LNCAP (cell line): ENCODE measurements around the gene FAM53A.

Experiments
- CTCF ChIP-seq: fragments of 450-650 bp; IDR thresholded peaks from 2 replicates; pipeline ENCODE4 v1.5.1; 2017; ENCODE audit warnings: mild to moderate bottlenecking

The FAM53A gene

GRCh38 chr4:1713003-1713851 lies 29.1 kb upstream of the FAM53A start:
- no peak for TF ChIP-seq CTCF

DNA sequence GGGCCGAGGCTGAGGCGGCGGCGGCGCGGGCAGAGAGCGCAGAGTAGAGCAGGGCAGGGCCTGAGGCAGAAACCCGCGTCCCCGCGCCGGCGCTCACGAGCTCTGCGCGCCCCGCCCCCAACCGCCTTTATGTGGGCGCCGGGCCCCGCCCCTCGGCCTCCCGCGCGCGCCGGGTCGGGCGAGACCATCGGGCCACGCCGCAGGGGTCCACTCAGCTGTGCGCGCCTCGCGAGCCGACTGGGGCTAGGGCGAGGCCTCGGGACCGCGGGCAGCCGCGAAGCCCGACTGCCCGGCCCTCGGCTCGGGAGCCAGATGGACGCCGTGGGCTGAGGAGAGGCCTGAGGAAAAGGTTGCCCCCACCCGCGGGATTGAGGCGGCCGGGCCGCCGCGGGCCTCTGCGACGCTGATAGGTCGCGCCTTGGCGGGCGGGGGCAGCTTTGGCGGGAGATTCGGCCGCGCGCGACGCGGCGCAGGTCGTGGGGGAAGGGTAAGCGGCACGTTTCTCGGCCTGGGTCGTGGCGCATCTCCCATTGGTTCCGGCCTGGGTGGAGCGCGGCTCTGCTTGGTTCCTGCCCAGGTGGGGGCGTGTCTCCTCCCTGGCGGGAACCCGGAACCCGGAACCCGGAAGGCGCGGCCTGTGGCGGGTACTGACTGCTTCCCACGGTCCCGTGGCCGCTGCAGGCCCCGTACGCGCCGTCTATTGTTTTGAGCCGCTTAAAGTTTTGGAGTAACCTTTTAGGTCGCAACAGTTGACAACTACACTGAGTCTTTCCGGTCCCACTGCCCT lies 28.3 kb upstream of the FAM53A start, which contains the start of gene SLBP:
Gene SLBP, minus strand, starts transcription at position 104 of the 787 bp plus-strand sequence. CDS start 131 bp downstream, outside the sequence.
- TF ChIP-seq CTCF = no peak

GRCh38 chr4:1711571-1712215 lies 27.6 kb upstream of the FAM53A start:
- TF ChIP-seq CTCF = no peak

DNA sequence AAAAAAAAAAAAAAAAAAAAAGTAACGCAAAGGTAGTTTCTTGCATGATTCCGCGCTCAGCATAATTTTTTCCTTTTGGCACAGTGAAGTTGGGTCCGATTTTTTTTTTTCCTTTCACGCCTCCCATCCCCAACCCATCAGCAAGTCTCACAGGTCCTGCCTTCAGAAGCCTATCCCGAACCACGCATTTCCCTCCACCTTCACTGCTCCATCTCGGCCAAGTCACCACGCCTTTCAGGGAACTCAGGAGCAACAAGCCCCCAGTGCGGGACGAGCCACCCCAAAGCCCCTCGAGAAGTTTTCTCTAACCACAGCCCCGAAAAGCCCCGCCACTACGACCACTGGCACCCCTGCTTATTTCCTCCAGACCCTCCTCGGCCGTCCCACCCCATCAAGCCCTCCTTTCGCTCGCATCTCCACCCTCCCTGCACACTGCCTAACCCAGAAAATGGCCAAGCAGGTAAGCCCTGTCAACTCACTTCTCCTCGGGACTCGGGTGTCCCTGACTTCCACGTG lies 27.0 kb upstream of the FAM53A start:
- TF ChIP-seq CTCF = no peak

DNA sequence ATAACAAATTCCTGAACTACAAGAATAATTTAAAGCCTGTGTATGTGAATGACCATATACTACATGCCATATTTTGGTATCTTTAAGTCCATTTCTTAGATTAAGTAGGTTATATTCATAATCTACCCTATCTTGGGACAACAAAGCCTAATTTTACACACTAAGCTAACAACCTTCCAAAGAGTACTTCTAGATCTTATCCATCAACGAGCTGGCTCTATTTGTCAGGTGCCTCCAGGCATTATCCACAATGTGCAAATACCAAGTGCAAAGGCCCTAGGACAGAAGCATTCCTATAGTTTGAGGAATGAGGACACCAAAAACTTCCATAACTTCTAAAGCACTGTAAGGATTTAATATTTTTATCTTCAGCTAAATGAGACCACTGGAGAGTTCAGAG lies 24.5 kb upstream of the FAM53A start:
- TF ChIP-seq CTCF = no peak

DNA sequence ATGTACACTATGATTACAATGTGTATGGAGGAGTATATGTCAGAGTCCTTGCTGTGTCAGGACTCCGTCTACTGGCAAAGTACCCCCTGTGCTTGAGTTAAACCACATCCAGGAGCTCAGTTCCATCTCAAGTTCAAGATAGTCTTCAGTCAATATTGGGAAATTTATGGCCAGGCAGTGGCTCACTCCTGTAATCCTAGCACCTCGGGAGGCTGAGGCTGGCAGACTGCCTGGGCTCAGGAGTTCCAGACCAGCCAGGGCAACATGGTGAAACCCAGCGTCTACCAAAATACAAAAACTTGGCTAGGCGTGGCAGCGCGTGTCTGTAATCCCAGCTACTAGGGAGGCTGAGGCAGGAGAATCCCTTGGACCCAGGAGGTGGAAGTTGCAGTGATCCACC lies 22.2 kb upstream of the FAM53A start:
- TF ChIP-seq CTCF = no peak

DNA sequence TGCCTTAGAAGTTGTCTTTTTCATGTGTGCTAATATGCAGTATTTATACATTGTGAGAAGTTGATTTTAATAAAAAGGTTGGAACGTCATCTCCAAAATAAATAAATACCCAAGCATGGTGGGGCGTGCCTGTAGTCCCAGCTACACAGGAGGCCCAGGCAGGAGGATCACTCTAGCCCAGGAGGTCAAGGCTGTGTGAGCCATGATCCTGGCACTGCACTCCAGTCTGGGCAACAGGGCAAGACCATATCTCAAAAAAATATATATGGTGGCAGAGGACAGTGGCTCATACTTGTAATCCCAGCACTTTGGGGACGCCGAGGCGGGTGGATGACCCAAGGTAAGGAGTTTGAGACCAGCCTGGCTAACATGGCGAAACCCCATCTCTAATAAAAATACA lies 21.6 kb upstream of the FAM53A start:
- TF ChIP-seq CTCF = no peak
